Activated T-helper 2 cell treated with anti-CD3 and anti-CD28 coated beads, Interferon-gamma antibody, Interleukin-2, Interleukin-4, amounts not matched to agents 10 μg/mL and 5 μg/mL and 100 μg/mL, durations not matched to agents 14 hours and 24 hours and 36 hours (primary cell): ENCODE results near the gene PTX4. TPM values are rescaled to one million over a fixed set of nuclear protein-coding genes. Genes with fewer than 3 reads are reported as not detected.

Experiments used
- DNase-seq: peaks from one replicate; pipeline ENCODE4 v3.0.0; 2021; ENCODE audit warnings: low spot score
- H3K27ac Mint-ChIP-seq: one replicate; pipeline ENCODE4 v1.8.0; 2021; ENCODE audit warnings: mixed read lengths
- H3K27me3 Mint-ChIP-seq: one replicate; pipeline ENCODE4 v1.8.0; 2021; ENCODE audit warnings: low read depth, mixed read lengths
- H3K36me3 Mint-ChIP-seq: one replicate; pipeline ENCODE4 v1.8.0; 2021; ENCODE audit warnings: low read depth, mixed read lengths
- H3K4me1 Mint-ChIP-seq: one replicate; pipeline ENCODE4 v1.8.0; 2021; ENCODE audit warnings: low read depth, mixed read lengths
- H3K4me3 Mint-ChIP-seq: one replicate; pipeline ENCODE4 v1.8.0; 2021; ENCODE audit warnings: low read depth, mild to moderate bottlenecking, moderate library complexity, mixed read lengths
- H3K9me3 Mint-ChIP-seq: one replicate; pipeline ENCODE4 v1.8.0; 2021; ENCODE audit warnings: mixed read lengths
- intact Hi-C: fragments of 100-400 bp; cut with micrococcal nuclease; formaldehyde crosslinking; loops from one replicate; pipeline ENCODE4 v1.15.1; 2023
- total RNA-seq: library from RNA; stranded (reverse); gene quantifications from 2 replicates; pipeline ENCODE4 v1.2.3, GENCODE V29; 2022

Gene PTX4
- total RNA-seq, 1 donor from 2014 or later = not detected

DNA sequence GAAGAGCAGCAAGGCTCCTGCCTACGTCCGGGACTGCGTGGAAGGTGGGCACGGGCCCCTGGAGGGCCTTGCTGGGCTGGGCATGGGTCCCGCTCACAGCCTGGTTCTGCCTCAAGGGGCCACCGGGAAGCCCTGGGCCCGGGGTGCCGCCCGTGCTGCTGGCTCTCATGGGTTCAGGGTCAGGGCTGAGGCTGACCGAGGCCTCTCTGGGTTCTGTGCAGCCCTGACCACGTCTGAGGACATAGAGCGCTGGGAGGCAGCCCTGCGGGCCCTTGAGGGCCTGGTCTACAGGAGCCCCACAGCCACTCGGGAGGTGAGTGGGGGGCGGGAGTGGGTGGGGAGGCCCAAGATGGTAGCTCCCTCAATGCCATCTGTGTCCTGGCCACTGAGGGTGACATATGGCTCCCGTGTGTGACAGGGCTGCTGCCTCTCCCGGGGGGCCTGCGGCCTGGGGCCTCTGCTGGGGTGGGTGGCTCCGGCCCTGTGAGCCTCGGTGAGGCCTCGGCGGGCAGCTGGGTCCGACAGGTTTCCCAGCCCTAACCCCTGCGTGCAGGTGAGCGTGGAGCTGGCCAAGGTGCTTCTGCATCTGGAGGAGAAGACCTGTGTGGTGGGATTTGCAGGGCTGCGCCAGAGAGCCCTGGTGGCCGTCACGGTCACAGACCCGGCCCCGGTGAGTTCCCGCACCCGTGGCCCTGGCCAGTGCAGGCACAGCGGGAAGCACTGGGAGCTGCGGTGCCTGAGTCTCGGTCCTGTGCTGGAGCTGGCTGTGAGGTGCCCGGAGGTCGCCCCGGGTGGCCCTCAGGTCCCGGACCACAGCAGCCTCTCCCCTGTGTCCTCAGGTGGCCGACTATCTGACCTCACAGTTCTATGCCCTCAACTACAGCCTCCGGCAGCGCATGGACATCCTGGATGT, 13.6 kb upstream of the PTX4 start:
- no peak overlapping the region for H3K4me3 Mint-ChIP-seq
- H3K4me1 Mint-ChIP-seq = no peaks in the 10 kb centered on the region
- H3K9me3 Mint-ChIP-seq = no peaks in the 10 kb centered on the region
- H3K36me3 Mint-ChIP-seq = peaks cover 23% of the 10 kb centered on the region
- no peak overlapping the region for H3K27ac Mint-ChIP-seq
- no peak for DNase-seq
- no peaks in the 10 kb centered on the region for H3K27me3 Mint-ChIP-seq
- intact Hi-C loops = no loop called here

GRCh38 chr16:1501630-1502029, 12.9 kb upstream of the PTX4 start:
- no peak overlapping the region for H3K27ac Mint-ChIP-seq
- intact Hi-C loops = no loop called here
- H3K36me3 Mint-ChIP-seq = peaks cover 25% of the 10 kb centered on the region
- H3K9me3 Mint-ChIP-seq = no peaks in the 10 kb centered on the region
- H3K27me3 Mint-ChIP-seq = no peaks in the 10 kb centered on the region
- DNase-seq = no peak
- H3K4me1 Mint-ChIP-seq = no peaks in the 10 kb centered on the region
- no peak overlapping the region for H3K4me3 Mint-ChIP-seq

DNA sequence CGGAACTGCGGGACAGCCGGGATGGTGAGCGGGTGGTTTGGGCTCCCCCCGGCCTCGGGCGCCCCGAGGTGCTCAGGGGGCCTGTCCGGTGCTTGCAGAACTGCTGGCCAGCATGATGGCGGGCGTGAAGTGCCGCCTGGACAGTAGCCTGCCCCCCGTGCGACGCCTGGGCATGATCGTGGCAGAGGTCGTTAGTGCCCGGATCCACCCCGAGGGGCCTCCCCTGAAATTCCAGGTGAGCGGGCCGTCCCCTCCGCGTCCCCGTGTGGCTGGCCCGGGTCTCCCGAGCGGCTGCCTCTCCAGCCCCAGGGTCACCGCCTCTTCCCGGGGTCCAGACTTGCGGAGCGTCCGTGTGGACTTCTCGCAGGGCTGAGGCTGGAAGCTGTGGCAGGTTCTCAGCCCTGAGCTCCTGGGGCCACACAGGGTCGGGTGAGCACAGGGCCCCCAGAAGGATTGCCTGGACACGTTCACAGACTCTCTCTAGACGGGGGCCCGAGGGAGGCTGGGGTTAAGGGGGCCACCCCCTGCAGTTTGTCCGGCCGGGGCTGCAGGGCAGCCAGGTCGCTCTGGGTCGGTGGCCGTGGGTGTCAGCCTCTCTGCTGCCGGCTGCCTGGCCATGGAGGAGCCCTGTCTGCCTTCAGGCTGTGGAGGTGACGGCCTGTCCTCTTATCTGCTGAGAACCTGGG, 11.9 kb upstream of the PTX4 start:
- Mint-ChIP-seq H3K27ac (no peak overlapping the region), H3K36me3 (peaks cover 28% of the 10 kb centered on the region), H3K9me3 (no peaks in the 10 kb centered on the region), H3K4me1 (no peaks in the 10 kb centered on the region), H3K4me3 (no peak overlapping the region), H3K27me3 (no peaks in the 10 kb centered on the region)
- no peak for DNase-seq
- intact Hi-C loops = no loop called here

GRCh38 chr16:1499756-1500464, 11.2 kb upstream of the PTX4 start:
- H3K27ac Mint-ChIP-seq = no peak overlapping the region
- no peaks in the 10 kb centered on the region for H3K4me1 Mint-ChIP-seq
- DNase-seq = no peak
- intact Hi-C loops = no loop called here
- peaks cover 28% of the 10 kb centered on the region for H3K36me3 Mint-ChIP-seq
- H3K27me3 Mint-ChIP-seq = no peaks in the 10 kb centered on the region
- H3K9me3 Mint-ChIP-seq = no peaks in the 10 kb centered on the region
- no peak overlapping the region for H3K4me3 Mint-ChIP-seq

- DNase-seq = no peak
- Mint-ChIP-seq H3K9me3 (no peaks in the 10 kb centered on the region), H3K27me3 (no peaks in the 10 kb centered on the region), H3K4me3 (no peak overlapping the region), H3K27ac (no peak overlapping the region), H3K4me1 (peaks cover 2% of the 10 kb centered on the region), H3K36me3 (peaks cover 28% of the 10 kb centered on the region)
- intact Hi-C loops = no loop called here
These were observed 10.3 kb upstream of the PTX4 start for GRCh38 chr16:1498899-1499676.

- Mint-ChIP-seq H3K9me3 (no peaks in the 10 kb centered on the region), H3K27ac (no peak overlapping the region), H3K36me3 (peaks cover 19% of the 10 kb centered on the region), H3K27me3 (no peaks in the 10 kb centered on the region), H3K4me3 (no peak overlapping the region), H3K4me1 (peaks cover 10% of the 10 kb centered on the region)
- intact Hi-C loops = no loop called here
- no peak for DNase-seq
These were observed 8.4 kb upstream of the PTX4 start for GRCh38 chr16:1497014-1497598.

DNA sequence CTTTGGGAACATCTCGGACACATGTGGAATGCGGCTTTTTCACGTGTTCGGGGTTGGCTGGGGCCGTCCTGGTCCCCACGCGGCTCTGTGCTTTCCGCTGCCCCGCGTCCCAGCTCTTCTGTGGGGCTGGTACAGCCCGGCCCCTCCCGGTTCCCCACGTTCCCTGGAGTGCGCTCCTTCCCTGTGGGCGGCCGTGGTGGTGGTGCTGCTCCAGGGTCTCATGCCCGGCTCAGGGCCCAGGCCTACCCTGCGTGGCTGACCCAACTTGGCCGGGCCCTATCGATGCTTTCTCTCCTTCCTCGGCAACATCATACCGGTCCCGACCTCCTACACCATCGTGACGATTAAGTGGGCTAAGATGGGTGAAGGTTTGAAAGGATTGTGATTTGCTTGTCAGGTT, 7.7 kb upstream of the PTX4 start:
- Mint-ChIP-seq H3K27ac (no peak overlapping the region), H3K27me3 (no peaks in the 10 kb centered on the region), H3K9me3 (no peaks in the 10 kb centered on the region), H3K36me3 (peaks cover 14% of the 10 kb centered on the region), H3K4me3 (peak overlapping the region; percentile 5), H3K4me1 (peaks cover 10% of the 10 kb centered on the region)
- no peak for DNase-seq
- intact Hi-C loops = no loop called here

DNA sequence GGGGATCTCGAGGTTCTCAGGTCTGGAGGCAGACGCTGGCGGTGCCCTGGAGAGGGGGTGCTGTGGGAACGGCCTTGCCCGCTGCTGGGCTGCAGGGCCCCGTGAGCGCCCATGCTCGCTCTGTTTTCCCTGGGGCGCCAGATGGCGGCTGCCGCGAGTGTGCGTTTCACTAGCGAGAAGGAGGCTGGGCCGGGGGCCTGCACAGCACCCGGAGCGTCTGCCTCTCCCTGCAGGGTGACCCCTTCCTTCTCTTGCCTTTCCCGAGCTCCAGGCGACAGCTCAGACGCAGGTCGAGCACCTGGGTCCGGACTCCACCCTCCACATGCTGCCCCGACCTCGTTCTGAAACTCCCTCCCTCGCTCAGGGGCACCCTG, 7.1 kb upstream of the PTX4 start:
- Mint-ChIP-seq H3K4me3 (peak overlapping the region; percentile 1), H3K27me3 (no peaks in the 10 kb centered on the region), H3K9me3 (no peaks in the 10 kb centered on the region), H3K4me1 (peaks cover 10% of the 10 kb centered on the region), H3K36me3 (peaks cover 13% of the 10 kb centered on the region), H3K27ac (no peak overlapping the region)
- no peak for DNase-seq
- intact Hi-C loops = no loop called here

DNA sequence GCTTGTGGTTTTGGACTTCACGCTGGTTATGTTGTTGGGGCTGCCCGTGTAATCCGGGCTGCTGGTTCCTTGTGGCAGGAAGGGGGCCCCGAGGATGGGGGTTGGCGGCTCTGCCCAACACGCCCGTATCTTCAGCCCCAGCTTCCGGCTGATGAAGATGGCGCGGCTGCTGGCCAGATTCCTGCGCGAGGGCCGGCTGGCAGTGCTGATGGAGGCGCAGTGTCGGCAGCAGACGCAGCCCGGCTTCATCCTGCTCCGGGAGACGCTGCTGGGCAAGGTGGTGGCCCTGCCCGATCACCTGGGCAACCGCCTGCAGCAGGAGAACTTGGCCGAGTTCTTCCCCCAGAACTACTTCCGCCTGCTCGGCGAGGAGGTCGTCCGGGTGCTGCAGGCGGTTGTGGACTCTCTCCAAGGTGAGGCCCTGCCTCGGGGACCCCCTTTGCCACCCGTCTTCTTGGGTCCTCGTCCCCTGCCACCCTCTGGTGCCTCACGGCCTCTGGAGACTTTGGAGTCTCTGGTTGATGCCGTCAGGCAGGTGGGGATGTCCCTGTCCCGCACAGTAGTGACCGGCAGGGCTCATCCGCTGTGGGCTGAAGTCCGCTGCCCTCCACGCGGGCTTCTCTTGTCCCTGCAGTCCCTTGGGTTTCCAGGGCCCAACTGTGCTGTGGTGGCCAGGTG, 6.6 kb upstream of the PTX4 start:
- peaks cover 13% of the 10 kb centered on the region for H3K36me3 Mint-ChIP-seq
- H3K4me3 Mint-ChIP-seq = peak overlapping the region; percentile 39
- no peaks in the 10 kb centered on the region for H3K9me3 Mint-ChIP-seq

DNA sequence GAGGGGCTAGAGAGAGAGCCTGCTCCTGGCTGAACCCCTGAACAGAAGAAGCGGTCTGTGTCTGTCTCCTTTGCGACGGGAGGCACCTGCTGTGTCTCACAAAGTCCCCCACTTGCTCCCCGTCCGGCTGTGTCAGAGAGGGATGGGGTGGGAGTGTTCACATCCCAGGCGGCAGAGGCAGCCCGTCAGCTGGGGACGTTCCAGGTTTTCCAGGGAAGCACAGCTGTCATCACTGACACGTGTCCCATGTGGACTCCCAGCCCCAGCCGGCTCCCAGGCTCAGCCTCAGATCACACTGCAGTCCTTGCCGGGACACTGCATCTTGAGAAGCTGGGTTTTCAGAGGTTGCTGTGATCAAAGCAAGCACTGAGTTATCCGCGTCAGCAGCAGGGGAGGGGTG, 6.0 kb upstream of the PTX4 start:
- Mint-ChIP-seq H3K27me3 (no peaks in the 10 kb centered on the region), H3K36me3 (peaks cover 13% of the 10 kb centered on the region), H3K9me3 (no peaks in the 10 kb centered on the region), H3K4me3 (peak overlapping the region; percentile 87), H3K27ac (no peak overlapping the region), H3K4me1 (peaks cover 10% of the 10 kb centered on the region)
- DNase-seq = no peak
- intact Hi-C loops = loop anchor here (5.0 kb wide), 1 partner anchor 48 kb away; no protein-coding TSS in a partner anchor

More for the DNA sequence above, 6.6 kb upstream of the PTX4 start:
- Mint-ChIP-seq H3K4me1 (peaks cover 10% of the 10 kb centered on the region), H3K27me3 (no peaks in the 10 kb centered on the region), H3K27ac (no peak overlapping the region)
- DNase-seq = no peak
- intact Hi-C loops = no loop called here

DNA sequence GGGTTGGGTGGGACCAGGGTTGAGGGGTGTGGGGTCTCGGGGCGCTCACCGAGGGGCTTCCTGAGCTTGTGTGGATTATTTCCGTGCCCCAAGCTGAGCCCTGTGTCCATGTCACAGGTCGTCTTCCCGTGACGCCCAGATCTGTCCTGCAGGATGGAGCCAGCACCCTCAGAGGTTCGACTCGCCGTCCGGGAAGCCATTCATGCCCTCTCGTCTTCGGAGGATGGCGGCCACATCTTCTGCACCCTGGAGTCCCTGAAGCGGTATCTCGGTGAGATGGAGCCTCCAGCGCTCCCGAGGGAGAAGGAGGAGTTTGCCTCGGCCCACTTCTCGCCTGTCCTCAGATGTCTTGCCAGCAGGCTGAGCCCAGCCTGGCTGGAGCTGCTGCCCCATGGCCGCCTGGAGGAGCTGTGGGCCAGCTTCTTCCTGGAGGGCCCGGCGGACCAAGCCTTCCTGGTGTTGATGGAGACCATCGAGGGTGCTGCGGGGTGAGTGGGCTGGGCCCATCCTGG, 5.4 kb upstream of the PTX4 start:
- H3K4me3 Mint-ChIP-seq = peak overlapping the region; percentile 87
- H3K9me3 Mint-ChIP-seq = no peaks in the 10 kb centered on the region
- H3K27ac Mint-ChIP-seq = no peak overlapping the region
- peaks cover 10% of the 10 kb centered on the region for H3K4me1 Mint-ChIP-seq
- no peaks in the 10 kb centered on the region for H3K27me3 Mint-ChIP-seq
- no peak for DNase-seq
- intact Hi-C loops = loop anchor here (5.0 kb wide), 1 partner anchor 48 kb away; no protein-coding TSS in a partner anchor
- peaks cover 13% of the 10 kb centered on the region for H3K36me3 Mint-ChIP-seq
